HCT116 (cell line): Measurements from ENCODE around the gene DPPA4. TPM values are rescaled to one million over a fixed set of nuclear protein-coding genes. Genes with fewer than 3 reads are reported as not detected.

ENCODE experiments used
- ATAC-seq: fragments of 200-7000 bp; cut with Tn5 transposase; 2 replicates; pipeline ENCODE4 v1.9.1; 2020; ENCODE audit warnings: mild to moderate bottlenecking, moderate library complexity
- BruUV-seq: library from RNA; stranded (reverse); fragments of 400-500 nt; replicated peaks from 2 replicates; lab custom pipeline; 2021; lab: Mats Ljungman, UMichigan
- CTCF ChIA-PET: fragments of 300-600 bp; sonication (Branson Sonifier 250); formaldehyde crosslinking; loops from one replicate; lab custom pipeline; 2021; ENCODE audit warnings: antibody characterized with exemption; lab: Charles Lee
- POLR2A ChIA-PET: fragments of 300-600, 350-600 bp; sonication (Branson Sonifier 250); formaldehyde crosslinking; loops from one replicate; lab custom pipeline; 2021; ENCODE audit warnings: antibody characterized with exemption; lab: Charles Lee
- RAD21 ChIA-PET, 2 experiments: fragments of 300-600 bp; sonication (Branson Sonifier 250); formaldehyde crosslinking; loops; one replicate each; lab custom pipeline; 2023; ENCODE audit warnings: low total read pairs in 2 of 2; ENCODE audit not compliant: uncharacterized antibody in 2 of 2, unreplicated experiment in 2 of 2, low non-redundant PET in 1 of 2; lab: Charles Lee
- DNase-seq: peaks from one replicate; pipeline ENCODE4 v3.0.0-alpha.2; 2010; ENCODE audit warnings: low read depth, low spot score
- H2AFZ ChIP-seq: fragments of 200-600 bp; shearing (Covaris generic), sonication (generic); 2 replicates; pipeline ENCODE4 v1.6.1; 2017; ENCODE audit warnings: low read depth, mixed run types, mixed read lengths, antibody characterized with exemption, low read length; ENCODE audit not compliant: poor library complexity, severe bottlenecking
- H3K27ac ChIP-seq: 2 replicates; pipeline ENCODE4 v1.5.1; 2012; ENCODE audit warnings: low read depth, low read length
- H3K27me3 ChIP-seq: fragments of 200-600 bp; sonication (generic); 2 replicates; pipeline ENCODE4 v1.6.1; 2016; ENCODE audit warnings: mixed run types, low read length, mixed read lengths; ENCODE audit not compliant: insufficient read depth
- H3K36me3 ChIP-seq, 2 experiments: fragments of 200-500 bp in 1 of 2; fragments of 200-600 bp in 1 of 2; sonication (Bioruptor generic) in 1 of 2; sonication (generic) in 1 of 2; 2 replicates each; pipeline versions ENCODE4 v1.5.1 to v1.6.1; 2014 to 2016; ENCODE audit warnings: low read length in 2 of 2, inconsistent platforms in 1 of 2, mixed read lengths in 1 of 2, mixed run types in 1 of 2; ENCODE audit not compliant: insufficient read depth in 2 of 2, control insufficient read depth in 1 of 2
- H3K4me1 ChIP-seq, 2 experiments: fragments of 200-600 bp in 1 of 2; sonication (generic) in 1 of 2; 2 replicates each; pipeline versions ENCODE4 v1.5.1 to v1.6.1; 2012 to 2017; ENCODE audit warnings: low read length in 2 of 2, inconsistent platforms in 1 of 2, mild to moderate bottlenecking in 1 of 2, mixed read lengths in 1 of 2, mixed run types in 1 of 2, moderate library complexity in 1 of 2; ENCODE audit not compliant: insufficient read depth in 2 of 2, control insufficient read depth in 1 of 2
- H3K4me2 ChIP-seq: fragments of 200-600 bp; sonication (generic); 2 replicates; pipeline ENCODE4 v1.6.1; 2017; ENCODE audit warnings: mixed run types, low read length, mixed read lengths
- H3K4me3 ChIP-seq, 2 experiments: fragments of 200-600 bp in 1 of 2; sonication (generic) in 1 of 2; replicated peaks in 1 of 2; 2 replicates each; pipeline ENCODE4 v1.5.1; 2011 to 2016; ENCODE audit warnings: low read length in 2 of 2, control low read depth in 1 of 2, low read depth in 1 of 2, mild to moderate bottlenecking in 1 of 2, mixed read lengths in 1 of 2, mixed run types in 1 of 2
- H3K79me2 ChIP-seq: fragments of 200-600 bp; sonication (generic); 2 replicates; pipeline ENCODE4 v1.6.1; 2017; ENCODE audit warnings: mild to moderate bottlenecking, mixed run types, low read length, moderate library complexity, mixed read lengths; ENCODE audit not compliant: insufficient read depth
- H3K9ac ChIP-seq: fragments of 200-600 bp; sonication (generic); 2 replicates; pipeline ENCODE4 v1.6.1; 2016; ENCODE audit warnings: low read length, mixed read lengths
- H3K9me2 ChIP-seq: fragments of 200-600 bp; sonication (generic), shearing (Covaris generic); 2 replicates; pipeline ENCODE4 v1.6.1; 2017; ENCODE audit warnings: mixed run types, mild to moderate bottlenecking, moderate library complexity; ENCODE audit not compliant: insufficient read depth
- H3K9me3 ChIP-seq, 2 experiments: fragments of 200-500 bp in 1 of 2; fragments of 200-600 bp in 1 of 2; sonication (Bioruptor generic) in 1 of 2; sonication (generic) in 1 of 2; 2 replicates each; pipeline ENCODE4 v1.6.1; 2014 to 2017; ENCODE audit warnings: low read length in 2 of 2, mixed read lengths in 2 of 2, inconsistent platforms in 1 of 2, low read depth in 1 of 2, mild to moderate bottlenecking in 1 of 2, mixed run types in 1 of 2, moderate library complexity in 1 of 2; ENCODE audit not compliant: control insufficient read depth in 1 of 2, insufficient read depth in 1 of 2
- H4K20me1 ChIP-seq: fragments of 200-600 bp; sonication (generic), shearing (Covaris generic); 2 replicates; pipeline ENCODE4 v1.6.1; 2017; ENCODE audit warnings: mixed run types, mild to moderate bottlenecking, moderate library complexity; ENCODE audit not compliant: insufficient read depth
- ATF3 ChIP-seq: IDR thresholded peaks from 2 replicates; pipeline ENCODE4 v1.6.1; 2012
- CBX3 ChIP-seq: IDR thresholded peaks from 2 replicates; pipeline ENCODE4 v1.6.1; 2012; ENCODE audit warnings: low read depth
- CEBPB ChIP-seq: IDR thresholded peaks from 2 replicates; pipeline ENCODE4 v1.6.1; 2012; ENCODE audit warnings: low read depth
- ELF1 ChIP-seq: IDR thresholded peaks from 2 replicates; pipeline ENCODE4 v1.6.1; 2012; ENCODE audit warnings: low read depth, borderline replicate concordance
- FOSL1 ChIP-seq: IDR thresholded peaks from 2 replicates; pipeline ENCODE4 v1.6.1; 2012; ENCODE audit warnings: low read depth
- JUND ChIP-seq: IDR thresholded peaks from 2 replicates; pipeline ENCODE4 v1.6.1; 2012
- SIN3A ChIP-seq: IDR thresholded peaks from 2 replicates; pipeline ENCODE4 v1.6.1; 2012; ENCODE audit warnings: low read depth
- SRF ChIP-seq: IDR thresholded peaks from 2 replicates; pipeline ENCODE4 v1.6.1; 2012; ENCODE audit warnings: low read depth
- ZNF274 ChIP-seq: fragments of 200-500 bp; sonication (Bioruptor generic); IDR thresholded peaks from 2 replicates; pipeline ENCODE4 v1.6.1; 2014; ENCODE audit warnings: mild to moderate bottlenecking, low read depth, low read length, inconsistent platforms
- intact Hi-C: fragments of 100-400 bp; cut with micrococcal nuclease; formaldehyde crosslinking; loops from 2 replicates; pipeline ENCODE4 v1.10.0; 2022
- total RNA-seq: library from RNA; stranded (reverse); gene quantifications from one replicate; pipeline ENCODE4 v1.2.1, GENCODE V29; 2021; ENCODE audit not compliant: unreplicated experiment

The DPPA4 gene
- total RNA-seq, 1 experiment from 2014 or later: 0.27 TPM

DNA sequence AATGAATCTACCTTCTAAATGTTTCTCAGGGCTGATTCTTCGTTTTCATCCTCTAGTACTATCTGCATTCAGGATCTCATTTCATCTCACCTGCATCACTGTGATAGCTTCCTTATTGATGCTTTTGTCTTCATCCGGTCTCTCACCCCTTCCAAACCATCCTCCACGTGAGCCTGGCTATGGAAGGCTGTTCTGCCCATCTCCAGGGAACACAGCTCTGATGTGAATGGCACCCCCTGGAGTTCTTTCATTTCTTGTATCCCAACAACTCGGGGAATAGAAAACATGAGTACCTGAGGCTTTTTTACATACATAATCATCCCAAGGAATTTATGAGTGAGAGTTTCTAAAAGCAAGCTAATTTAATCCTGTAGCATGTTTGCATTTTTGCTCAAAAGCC lies 8.8 kb upstream of the DPPA4 start (continued):
- TF ChIP-seq ATF3 (no peak), FOSL1 (no peak), CEBPB (no peak), SIN3A (no peak)

- Histone ChIP-seq H3K9ac (no peak overlapping the region), H3K9me3 (no peaks in the 10 kb centered on the region), H4K20me1 (no peaks in the 10 kb centered on the region), H3K4me3 (no peak overlapping the region), H3K4me2 (no peak overlapping the region), H3K27ac (no peak overlapping the region), H3K4me1 (no peaks in the 10 kb centered on the region)
- no peak for ATAC-seq
- DNase-seq: no peak
- POLR2A ChIA-PET: no interaction called here
- TF ChIP-seq CEBPB: no peak
- no peak for TF ChIP-seq JUND
- TF ChIP-seq SIN3A: no peak
- no peak for TF ChIP-seq ELF1
- no peak for TF ChIP-seq SRF
- no peak for TF ChIP-seq ZNF274
- TF ChIP-seq CBX3: no peak
- TF ChIP-seq, all 23 proteins: peak for 0
- BruUV-seq: no TSS peak
- ChIA-PET RAD21 (no interaction called here), CTCF (no interaction called here)
- intact Hi-C loops: no loop called here
- no peaks in the 10 kb centered on the region for H3K36me3 ChIP-seq
- no peaks in the 10 kb centered on the region for H3K27me3 ChIP-seq
- H3K79me2 ChIP-seq: no peaks in the 10 kb centered on the region
- no peaks in the 10 kb centered on the region for H3K9me2 ChIP-seq
- no peak overlapping the region for H2AFZ ChIP-seq
Measured at GRCh38 chr3:109339714-109340648, 2.6 kb upstream of the DPPA4 start.
